GM12864 (cell line): ENCODE measurements around the gene PAX4.

Experiments
- DNase-seq: peaks from one replicate; pipeline ENCODE4 v3.0.0-alpha.2; 2011; ENCODE audit warnings: low read depth
- H3K4me3 ChIP-seq: 2 replicates; pipeline ENCODE4 v1.5.1; 2011; ENCODE audit warnings: mild to moderate bottlenecking, low read depth, low read length, control low read depth
- TF ChIP-seq, protein P1 (sequence below): IDR thresholded peaks from 2 replicates; pipeline ENCODE4 v1.5.1; 2011; ENCODE audit warnings: low read depth, mild to moderate bottlenecking, moderate library complexity, low read length, control low read depth, inconsistent platforms; ENCODE audit errors: missing control alignments

PAX4 gene

DNA sequence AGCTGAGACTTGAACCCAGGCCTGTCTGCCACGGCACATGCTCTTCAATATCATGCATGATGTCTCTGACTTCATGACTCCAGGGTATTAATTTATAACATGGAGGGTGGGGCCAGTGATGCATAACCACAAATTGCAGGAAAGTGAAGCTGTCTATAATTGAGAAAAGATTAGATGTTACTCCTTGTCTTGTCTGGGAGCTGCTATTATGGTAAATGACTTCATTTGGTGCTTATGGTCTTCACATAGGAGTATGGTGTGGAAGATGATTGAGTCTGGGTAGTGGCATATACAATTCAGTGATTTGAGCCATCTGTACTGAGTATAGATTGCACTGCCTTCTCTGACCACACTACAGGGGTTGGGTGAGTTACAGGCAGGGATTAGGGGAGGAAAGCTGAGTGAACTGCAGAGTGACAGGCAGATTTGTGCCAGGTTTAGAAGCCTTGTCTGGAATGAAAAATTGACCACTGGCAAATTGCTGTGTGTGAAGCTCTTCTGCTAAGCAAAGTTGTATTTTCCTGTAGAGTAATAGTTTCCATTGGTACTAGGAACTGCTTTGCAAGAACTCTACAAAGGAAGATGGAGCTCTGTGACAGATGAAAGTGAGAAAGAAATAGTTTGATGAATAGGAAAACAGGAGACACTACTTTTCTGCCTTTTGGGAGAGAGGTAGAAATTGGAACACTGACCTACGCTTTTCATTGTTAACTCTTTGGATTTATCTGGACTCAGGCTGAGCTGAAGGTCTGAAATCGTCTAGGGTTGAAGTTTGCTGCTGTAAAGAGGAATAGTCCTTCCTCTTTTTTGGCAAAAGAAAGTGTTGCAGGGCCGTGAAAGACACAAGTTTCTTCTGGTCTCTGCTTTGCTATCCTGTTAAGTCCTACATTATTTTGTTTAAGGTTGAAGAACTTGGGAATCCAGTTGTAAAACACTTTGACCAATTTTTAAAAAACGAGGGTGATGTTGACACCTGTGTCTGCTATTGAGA is 36.8 kb upstream of the PAX4 start:
- DNase-seq = no peak
- TF ChIP-seq, protein P1, sequence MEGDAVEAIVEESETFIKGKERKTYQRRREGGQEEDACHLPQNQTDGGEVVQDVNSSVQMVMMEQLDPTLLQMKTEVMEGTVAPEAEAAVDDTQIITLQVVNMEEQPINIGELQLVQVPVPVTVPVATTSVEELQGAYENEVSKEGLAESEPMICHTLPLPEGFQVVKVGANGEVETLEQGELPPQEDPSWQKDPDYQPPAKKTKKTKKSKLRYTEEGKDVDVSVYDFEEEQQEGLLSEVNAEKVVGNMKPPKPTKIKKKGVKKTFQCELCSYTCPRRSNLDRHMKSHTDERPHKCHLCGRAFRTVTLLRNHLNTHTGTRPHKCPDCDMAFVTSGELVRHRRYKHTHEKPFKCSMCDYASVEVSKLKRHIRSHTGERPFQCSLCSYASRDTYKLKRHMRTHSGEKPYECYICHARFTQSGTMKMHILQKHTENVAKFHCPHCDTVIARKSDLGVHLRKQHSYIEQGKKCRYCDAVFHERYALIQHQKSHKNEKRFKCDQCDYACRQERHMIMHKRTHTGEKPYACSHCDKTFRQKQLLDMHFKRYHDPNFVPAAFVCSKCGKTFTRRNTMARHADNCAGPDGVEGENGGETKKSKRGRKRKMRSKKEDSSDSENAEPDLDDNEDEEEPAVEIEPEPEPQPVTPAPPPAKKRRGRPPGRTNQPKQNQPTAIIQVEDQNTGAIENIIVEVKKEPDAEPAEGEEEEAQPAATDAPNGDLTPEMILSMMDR = peak; percentile 7
- peak overlapping the region; percentile 83 for H3K4me3 ChIP-seq

DNA sequence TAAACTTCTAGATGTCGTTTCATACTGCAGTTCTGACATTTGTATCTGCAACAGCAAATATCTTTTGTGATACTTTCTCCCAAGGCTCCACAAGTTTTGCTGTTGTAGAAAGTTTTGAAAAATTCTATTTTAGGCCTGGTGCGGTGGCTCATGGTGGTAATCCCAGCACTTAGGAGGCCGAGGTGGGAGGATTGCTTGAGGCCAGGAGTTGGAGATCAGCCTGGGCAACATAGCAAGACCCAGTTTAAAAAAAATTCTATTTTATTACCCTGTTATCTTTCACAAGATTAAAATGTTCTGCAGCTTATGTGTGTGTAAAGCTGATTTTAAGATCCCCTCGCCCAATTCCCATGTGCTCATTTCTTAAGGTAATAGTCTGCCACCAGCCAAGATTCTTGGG is 35.5 kb upstream of the PAX4 start:
- DNase-seq = no peak
- TF ChIP-seq, protein P1 = no peak
- peak overlapping the region; percentile 83 for H3K4me3 ChIP-seq

DNA sequence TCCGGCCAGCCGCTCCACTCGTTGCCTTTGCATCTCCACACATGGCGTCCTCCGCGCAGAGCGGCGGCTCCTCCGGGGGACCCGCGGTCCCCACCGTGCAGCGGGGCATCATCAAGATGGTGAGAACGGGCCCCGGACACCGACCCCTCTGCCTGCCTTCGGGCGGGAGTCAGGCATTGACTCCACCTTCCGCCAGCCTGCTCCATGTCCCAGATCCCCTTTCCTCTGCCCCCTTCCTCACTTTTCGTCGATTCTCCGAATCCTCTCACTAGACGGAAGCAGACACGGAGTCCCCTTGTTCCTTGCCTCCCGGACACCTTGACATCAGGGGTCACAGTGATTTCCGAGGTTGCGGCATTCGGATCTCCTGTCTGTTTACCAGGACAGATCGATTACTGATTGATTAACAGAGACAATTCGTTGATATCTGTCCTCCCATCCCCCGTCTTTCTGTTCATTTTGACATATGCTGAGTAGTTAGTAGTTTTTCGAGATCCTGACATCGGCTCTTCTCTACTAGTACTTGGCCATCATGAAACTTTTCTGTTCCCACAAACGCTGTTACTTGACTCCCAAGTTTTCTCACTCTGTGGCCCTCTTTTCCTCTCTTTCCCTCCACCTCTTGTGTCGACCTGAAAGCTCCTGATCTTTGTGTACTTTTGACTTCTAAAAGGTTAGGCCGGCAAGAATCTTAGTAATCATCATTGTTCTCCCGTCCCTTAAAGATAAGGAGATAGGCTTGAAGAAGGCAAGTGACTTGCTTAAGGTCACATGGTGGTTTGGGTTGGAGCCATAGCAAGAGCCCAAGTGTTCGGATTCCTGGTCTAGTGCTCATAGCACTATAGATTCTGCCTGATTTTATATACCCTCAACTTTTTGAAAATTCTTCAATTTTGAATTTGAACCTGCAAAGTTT is 34.6 kb upstream of the PAX4 start:
- peak overlapping the region; percentile 83 for H3K4me3 ChIP-seq
- TF ChIP-seq, protein P1 = no peak
- DNase-seq = no peak

- TF ChIP-seq, protein P1 = no peak
- DNase-seq = peak; percentile 98
- peak within 1 kb of the TSS; percentile 83 for H3K4me3 ChIP-seq
These were observed 33.8 kb upstream of the PAX4 start, which contains the start of gene SND1 for GRCh38 chr7:127651556-127652332. Gene SND1 (plus strand): TSS chr7:127652194. CDS start chr7:127652374, 180 bp downstream.

DNA sequence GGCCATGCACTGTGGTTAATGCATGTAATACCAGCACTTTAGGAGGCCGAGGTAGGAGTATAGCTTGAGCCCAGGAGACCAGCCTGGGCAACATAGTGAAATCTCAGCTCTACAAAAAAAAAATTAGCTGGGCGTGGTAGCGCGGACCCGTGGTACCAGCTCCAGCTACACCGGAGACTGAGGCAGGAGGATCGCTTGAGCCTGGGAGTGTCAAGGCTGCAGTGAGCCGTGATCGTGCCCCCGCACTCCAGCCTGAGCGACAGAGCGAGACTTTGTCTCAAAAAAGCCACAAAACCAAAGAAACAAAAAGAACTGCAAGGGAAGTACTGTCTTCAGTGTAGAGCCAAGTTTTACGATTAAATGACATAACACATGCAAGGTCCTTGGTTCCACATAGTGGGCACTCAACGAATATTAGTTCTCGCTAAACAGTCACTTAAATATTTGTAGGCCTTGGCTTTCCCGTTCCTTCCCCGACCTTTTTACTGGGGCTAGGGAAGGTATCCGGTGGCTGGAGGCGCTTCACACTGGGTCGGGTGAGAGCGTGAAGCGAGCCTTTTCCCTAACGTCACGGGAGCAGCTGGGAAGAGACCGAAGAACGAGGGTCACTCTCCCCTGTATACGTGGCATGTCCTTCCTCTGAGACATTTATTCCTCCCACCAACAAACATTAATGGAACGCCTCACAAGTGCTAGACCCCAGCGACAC is 33.1 kb upstream of the PAX4 start:
- H3K4me3 ChIP-seq = peak overlapping the region; percentile 83
- DNase-seq = no peak
- TF ChIP-seq, protein P1 = no peak

GRCh38 chr7:127648986-127649385 is 31.0 kb upstream of the PAX4 start:
- TF ChIP-seq, protein P1 = no peak
- H3K4me3 ChIP-seq = no peak overlapping the region
- DNase-seq = no peak
